ENCODE results near the gene TRPM3. TPM values are rescaled to one million over a fixed set of nuclear protein-coding genes. Genes with fewer than 3 reads are reported as not detected.

The TRPM3 gene
- total and polyA plus RNA-seq, 9 of the 15 experiments (the other 6 are each of a cell fraction or from before 2014, with no cell fraction given), result 0.04 TPM; not detected in 8

DNA sequence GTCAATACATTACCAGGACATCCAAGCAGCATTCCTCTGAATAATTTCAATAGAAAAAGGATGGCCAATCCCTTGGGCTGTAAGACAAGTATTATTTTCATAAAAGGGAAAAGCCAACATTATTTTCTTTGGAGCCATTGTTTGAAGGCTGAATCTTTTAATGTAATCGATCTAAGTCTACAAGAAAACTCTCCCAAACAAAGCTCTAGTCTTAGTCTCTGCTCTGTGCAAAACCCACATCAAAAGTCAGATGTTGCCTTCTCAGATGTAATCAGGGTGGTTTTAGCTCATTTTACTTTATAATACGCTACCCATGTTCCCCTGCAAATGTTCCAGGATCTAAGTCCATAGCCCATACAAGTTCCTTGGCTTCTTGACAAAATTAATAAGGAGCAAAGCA is 325.6 kb downstream of the TRPM3 start (continued):
- TF ChIP-seq, protein P1, sequence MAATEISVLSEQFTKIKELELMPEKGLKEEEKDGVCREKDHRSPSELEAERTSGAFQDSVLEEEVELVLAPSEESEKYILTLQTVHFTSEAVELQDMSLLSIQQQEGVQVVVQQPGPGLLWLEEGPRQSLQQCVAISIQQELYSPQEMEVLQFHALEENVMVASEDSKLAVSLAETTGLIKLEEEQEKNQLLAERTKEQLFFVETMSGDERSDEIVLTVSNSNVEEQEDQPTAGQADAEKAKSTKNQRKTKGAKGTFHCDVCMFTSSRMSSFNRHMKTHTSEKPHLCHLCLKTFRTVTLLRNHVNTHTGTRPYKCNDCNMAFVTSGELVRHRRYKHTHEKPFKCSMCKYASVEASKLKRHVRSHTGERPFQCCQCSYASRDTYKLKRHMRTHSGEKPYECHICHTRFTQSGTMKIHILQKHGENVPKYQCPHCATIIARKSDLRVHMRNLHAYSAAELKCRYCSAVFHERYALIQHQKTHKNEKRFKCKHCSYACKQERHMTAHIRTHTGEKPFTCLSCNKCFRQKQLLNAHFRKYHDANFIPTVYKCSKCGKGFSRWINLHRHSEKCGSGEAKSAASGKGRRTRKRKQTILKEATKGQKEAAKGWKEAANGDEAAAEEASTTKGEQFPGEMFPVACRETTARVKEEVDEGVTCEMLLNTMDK (IDR thresholded peaks at IDR 0.05; ENCODE audit: borderline replicate concordance, insufficient read depth, low read depth, low read length, poor library complexity, severe bottlenecking), result no peak

GRCh38 chr9:70792796-70793195 is 328.6 kb downstream of the TRPM3 start:
- Histone ChIP-seq H3K27me3 (ENCODE audit: control insufficient read depth in 2 of 2, insufficient read depth in 2 of 2, low read length in 2 of 2) (no peaks in the 10 kb centered on the region), H3K4me2 (ENCODE audit: insufficient read depth, low read length) (no peak overlapping the region), H2AFZ (ENCODE audit: low read depth, low read length) (no peak overlapping the region), H3K36me3 (ENCODE audit: control insufficient read depth, insufficient read depth, low read length) (no peaks in the 10 kb centered on the region), H3K4me1 (replicated peaks in 1 of 2; ENCODE audit: control insufficient read depth in 2 of 2, insufficient read depth in 2 of 2, low read length in 2 of 2) (no peaks in the 10 kb centered on the region), H3K4me3 (no peak overlapping the region), H3K9me3 (replicated peaks; ENCODE audit: control insufficient read depth, insufficient read depth, low read depth, low read length) (no peaks in the 10 kb centered on the region), H3K79me2 (ENCODE audit: control insufficient read depth, insufficient read depth, low read length) (no peaks in the 10 kb centered on the region), H3K9me1 (ENCODE audit: control insufficient read depth, insufficient read depth, low read length) (no peaks in the 10 kb centered on the region), H3K9ac (ENCODE audit: insufficient read depth in 1 of 2, low read depth in 2 of 2, low read length in 2 of 2) (no peak overlapping the region), H3K27ac (ENCODE audit: extremely low read depth, low read depth, low read length) (no peak overlapping the region), H4K20me1 (replicated peaks; ENCODE audit: control insufficient read depth, insufficient read depth, low read length) (no peaks in the 10 kb centered on the region)
- TF ChIP-seq C11orf30 (IDR thresholded peaks at IDR 0.05; ENCODE audit: low read depth) (peak; percentile 23; the same call in 1 of the 2 replicates), MAFK (IDR thresholded peaks at IDR 0.05; ENCODE audit: low read length) (peak; percentile 18; the same call in 1 of the 2 replicates), ZNF316 (IDR thresholded peaks at IDR 0.05) (peak; percentile 71), STAT5A (IDR thresholded peaks at IDR 0.05; ENCODE audit: borderline replicate concordance, low read length) (no peak)
- ATAC-seq, result no peak
- in situ Hi-C loops (cut with MboI), result no loop called here
- no peak for DNase-seq (ENCODE audit: extremely low read depth in 1 of 4, low spot score in 3 of 4)
- FAIRE-seq, result no peak
- BruUV-seq (replicated peaks), result no TSS peak
- 0% methylated on average over 1 of the region's 1 CpG for WGBS (ENCODE audit: insufficient coverage, low coverage, missing lambda C conversion rate)
- intact Hi-C loops (cut with micrococcal nuclease), result no loop called here
- CTCF ChIA-PET (ENCODE audit: low intra/inter-chr PET ratio), result no interaction called here
- POLR2A ChIA-PET, result no interaction called here

All from K562 (cell line).